GM19043 (cell line): Measurements from ENCODE around the gene TMEM144.

Source experiments
- ATAC-seq: cut with Tn5 transposase; IDR thresholded peaks from one replicate; pipeline ENCODE4 v1.9.1; 2021; ENCODE audit warnings: low read depth; ENCODE audit not compliant: unreplicated experiment

TMEM144 gene

GRCh38 chr4:158209825-158210807 is at the start of gene TMEM144:
Gene TMEM144, plus strand, starts transcription at chr4:158210486. Its CDS starts 2,182 bp downstream, at chr4:158212668.
- ATAC-seq: peak; percentile 77

- ATAC-seq: no peak
These were observed 48.5 kb upstream of the TMEM144 start for GRCh38 chr4:158161551-158162354.

GRCh38 chr4:158162631-158163030 is 47.7 kb upstream of the TMEM144 start:
- ATAC-seq: no peak

GRCh38 chr4:158163941-158164767 is 46.1 kb upstream of the TMEM144 start:
- ATAC-seq: no peak

- no peak for ATAC-seq
These were observed 45.5 kb upstream of the TMEM144 start for GRCh38 chr4:158164768-158165213.

- ATAC-seq: no peak
These were observed 43.6 kb upstream of the TMEM144 start for GRCh38 chr4:158166701-158167100.

- no peak for ATAC-seq
These were observed 41.7 kb upstream of the TMEM144 start for GRCh38 chr4:158168606-158169005.

- ATAC-seq: no peak
These were observed 40.8 kb upstream of the TMEM144 start for GRCh38 chr4:158169506-158169905.

- ATAC-seq: no peak
These were observed 40.2 kb upstream of the TMEM144 start for GRCh38 chr4:158169931-158170690.

- ATAC-seq: peak; percentile 59
These were observed 39.4 kb upstream of the TMEM144 start for GRCh38 chr4:158170691-158171561.

GRCh38 chr4:158172261-158173258 is 37.7 kb upstream of the TMEM144 start, which contains the start of gene GASK1B:
Gene GASK1B, minus strand, starts transcription at chr4:158173025. Its CDS starts 1,650 bp downstream, at chr4:158171375.
- no peak for ATAC-seq

- ATAC-seq: no peak
These were observed 34.2 kb upstream of the TMEM144 start for GRCh38 chr4:158176108-158176507.

- ATAC-seq: no peak
These were observed 33.5 kb upstream of the TMEM144 start for GRCh38 chr4:158176776-158177175.

- no peak for ATAC-seq
These were observed 30.8 kb upstream of the TMEM144 start for GRCh38 chr4:158179465-158179864.

- no peak for ATAC-seq
These were observed 28.4 kb upstream of the TMEM144 start for GRCh38 chr4:158181906-158182305.

GRCh38 chr4:158182736-158183135 is 27.6 kb upstream of the TMEM144 start:
- ATAC-seq: no peak

GRCh38 chr4:158186815-158187214 is 23.5 kb upstream of the TMEM144 start:
- no peak for ATAC-seq
